Measurements from ENCODE around the gene TBL1XR1. TPM values are rescaled to one million over a fixed set of nuclear protein-coding genes. Genes with fewer than 3 reads are reported as not detected.

Gene TBL1XR1
- total and polyA plus RNA-seq, 7 experiments from 2014 or later, result 20.8 to 173 (median 107) TPM

- Histone ChIP-seq H3K27ac (ENCODE audit: low read depth, low read length) (no peak overlapping the region), H3K36me3 (ENCODE audit: control insufficient read depth in 2 of 3, insufficient read depth in 3 of 3, low read length in 3 of 3) (no peaks in the 10 kb centered on the region), H3K27me3 (ENCODE audit: control insufficient read depth in 2 of 2, insufficient read depth in 2 of 2, low read length in 2 of 2) (no peaks in the 10 kb centered on the region), H3K4me1 (ENCODE audit: control insufficient read depth in 2 of 2, insufficient read depth in 2 of 2, low read length in 2 of 2) (peaks cover 26 to 29% of the 10 kb centered on the region in 2 donors), H3K4me3 (ENCODE audit: low read length) (no peak overlapping the region), H3K9me3 (ENCODE audit: control insufficient read depth in 2 of 3, low read length in 3 of 3) (no peaks in the 10 kb centered on the region)
- H3K27ac Mint-ChIP-seq, result peak overlapping the region; percentile 28 to 85 (median 74)
- H3K36me3 Mint-ChIP-seq, result peaks cover 3 to 39% (median 12%) of the 10 kb centered on the region in 5 donors
- CTCF ChIA-PET, result no interaction called here
- intact Hi-C loops (cut with micrococcal nuclease), result loop anchor here in 1 of 2 donors (2.0 kb wide), 2 partner anchors 13 to 21 kb away; no protein-coding TSS in a partner anchor
- H3K27me3 Mint-ChIP-seq, result no peaks in the 10 kb centered on the region
- POLR2A ChIA-PET, result no interaction called here
- ATAC-seq (no peak), DNase-seq (no peak)
- peaks cover 54 to 85% (median 69%) of the 10 kb centered on the region in 7 donors for H3K4me1 Mint-ChIP-seq
- H3K4me3 Mint-ChIP-seq, result peak overlapping the region in 9 of 10 donors; percentile 35 to 75 (median 55)
- H3K9me3 Mint-ChIP-seq, result peaks cover 0 to 3% (median 0%) of the 10 kb centered on the region in 11 donors
Observed at GRCh38 chr3:177137774-177138705, 59.2 kb downstream of the TBL1XR1 start.

DNA sequence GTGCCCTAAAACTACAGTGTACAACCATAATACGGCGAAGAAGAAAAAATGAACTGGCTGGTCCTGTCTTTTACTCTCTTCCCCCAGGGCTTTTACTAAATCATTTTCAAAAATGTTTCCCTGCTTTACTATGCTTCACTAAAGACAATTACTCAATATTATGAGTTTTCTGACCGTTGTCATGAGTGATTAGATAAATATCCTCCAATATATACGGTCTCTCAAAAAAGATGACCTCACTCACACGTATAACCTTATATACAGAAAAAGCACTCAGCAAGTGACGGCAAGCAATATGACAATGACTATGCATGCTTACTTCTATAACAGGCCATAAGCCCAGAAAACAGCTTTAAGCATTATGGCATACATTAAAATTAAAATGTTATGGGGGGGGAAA is 60.5 kb downstream of the TBL1XR1 start:
- peaks cover 7 to 47% (median 19%) of the 10 kb centered on the region in 5 donors for H3K36me3 Mint-ChIP-seq
- Histone ChIP-seq H3K9me3 (ENCODE audit: control insufficient read depth in 2 of 3, low read length in 3 of 3) (no peaks in the 10 kb centered on the region), H3K27me3 (ENCODE audit: control insufficient read depth in 2 of 2, insufficient read depth in 2 of 2, low read length in 2 of 2) (no peaks in the 10 kb centered on the region), H3K27ac (ENCODE audit: low read depth, low read length) (no peak overlapping the region), H3K36me3 (ENCODE audit: control insufficient read depth in 2 of 3, insufficient read depth in 3 of 3, low read length in 3 of 3) (no peaks in the 10 kb centered on the region), H3K4me3 (ENCODE audit: low read length) (no peak overlapping the region), H3K4me1 (ENCODE audit: control insufficient read depth in 2 of 2, insufficient read depth in 2 of 2, low read length in 2 of 2) (peaks cover 26 to 30% of the 10 kb centered on the region in 2 donors)
- ATAC-seq (no peak), DNase-seq (no peak)
- H3K9me3 Mint-ChIP-seq, result peaks cover 0 to 3% (median 0%) of the 10 kb centered on the region in 11 donors
- intact Hi-C loops (cut with micrococcal nuclease), result no loop called here
- POLR2A ChIA-PET, result no interaction called here
- no peaks in the 10 kb centered on the region for H3K27me3 Mint-ChIP-seq
- peaks cover 59 to 87% (median 70%) of the 10 kb centered on the region in 7 donors for H3K4me1 Mint-ChIP-seq
- H3K27ac Mint-ChIP-seq, result peak overlapping the region in 1 of 9 donors; percentile 37
- CTCF ChIA-PET, result no interaction called here
- peak overlapping the region in 1 of 10 donors; percentile 26 for H3K4me3 Mint-ChIP-seq

DNA sequence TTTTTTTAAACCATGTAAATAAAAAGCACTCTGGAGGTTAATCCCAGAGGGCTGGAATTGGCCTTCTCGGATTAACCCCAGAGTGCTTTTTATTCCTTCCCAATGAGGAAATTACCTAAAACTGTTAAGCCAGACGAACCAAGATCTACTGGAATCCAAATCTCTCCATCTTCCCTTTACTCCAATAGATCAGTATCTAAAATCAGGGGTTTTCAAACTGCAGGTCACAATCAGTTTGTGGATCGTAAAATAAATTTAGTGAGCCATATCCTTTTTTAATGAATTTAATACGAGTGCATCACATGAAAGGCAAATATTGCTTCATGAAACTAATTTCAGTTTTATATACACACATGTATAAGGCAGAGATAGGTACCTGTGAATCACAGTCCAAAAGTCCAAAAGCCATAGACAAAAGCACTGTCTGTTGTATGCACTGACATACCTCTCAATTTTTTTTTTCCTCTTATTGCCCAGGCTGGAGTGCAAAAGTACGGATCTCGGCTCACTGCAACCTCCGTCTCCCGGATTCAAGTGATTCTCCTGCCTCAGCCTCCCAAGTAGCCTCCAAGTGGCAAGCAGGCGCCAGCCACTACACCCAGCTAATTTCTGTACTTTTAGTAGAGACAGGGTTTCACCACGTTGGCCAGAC is 61.3 kb downstream of the TBL1XR1 start:
- Mint-ChIP-seq H3K4me1 (peaks cover 60 to 90% (median 70%) of the 10 kb centered on the region in 7 donors), H3K4me3 (no peak overlapping the region), H3K9me3 (peaks cover 0 to 3% (median 0%) of the 10 kb centered on the region in 11 donors), H3K27me3 (no peaks in the 10 kb centered on the region), H3K36me3 (peaks cover 7 to 51% (median 19%) of the 10 kb centered on the region in 5 donors), H3K27ac (peak overlapping the region in 3 of 9 donors; percentile 19)
- no peak overlapping the region for H3K27ac ChIP-seq (ENCODE audit: low read depth, low read length)
- intact Hi-C loops (cut with micrococcal nuclease), result no loop called here
- H3K36me3 ChIP-seq (ENCODE audit: control insufficient read depth in 2 of 3, insufficient read depth in 3 of 3, low read length in 3 of 3), result no peaks in the 10 kb centered on the region
- H3K4me3 ChIP-seq (ENCODE audit: low read length), result no peak overlapping the region
- H3K9me3 ChIP-seq (ENCODE audit: control insufficient read depth in 2 of 3, low read length in 3 of 3), result no peaks in the 10 kb centered on the region
- peaks cover 26 to 27% of the 10 kb centered on the region in 2 donors for H3K4me1 ChIP-seq (ENCODE audit: control insufficient read depth in 2 of 2, insufficient read depth in 2 of 2, low read length in 2 of 2)
- DNase-seq (no peak), ATAC-seq (no peak)
- ChIA-PET POLR2A (no interaction called here), CTCF (no interaction called here)
- H3K27me3 ChIP-seq (ENCODE audit: control insufficient read depth in 2 of 2, insufficient read depth in 2 of 2, low read length in 2 of 2), result no peaks in the 10 kb centered on the region

DNA sequence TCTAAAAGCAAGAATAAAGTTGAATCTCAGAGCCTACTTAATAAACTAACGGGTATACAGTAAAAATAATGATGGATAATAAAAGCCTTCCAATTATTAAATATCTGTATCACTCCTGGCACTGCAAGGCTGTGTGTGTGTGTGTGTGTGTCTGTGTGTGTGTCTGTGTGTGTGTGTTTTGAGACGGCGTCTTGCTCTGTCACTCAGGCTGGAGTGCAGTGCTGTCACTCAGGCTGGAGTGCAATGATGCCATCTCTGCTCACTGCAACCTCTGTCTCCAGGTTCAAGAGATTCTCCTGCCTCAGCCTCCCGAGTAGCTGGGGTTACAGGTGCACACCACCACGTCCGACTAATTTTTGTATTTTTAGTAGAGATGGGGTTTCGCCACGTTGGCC is 62.5 kb downstream of the TBL1XR1 start:
- Mint-ChIP-seq H3K4me1 (peaks cover 61 to 91% (median 78%) of the 10 kb centered on the region in 7 donors), H3K27ac (peak overlapping the region in 2 of 9 donors; percentile 3 to 19), H3K9me3 (peaks cover 0 to 3% (median 0%) of the 10 kb centered on the region in 11 donors), H3K27me3 (no peaks in the 10 kb centered on the region), H3K4me3 (peak overlapping the region in 1 of 10 donors; percentile 25), H3K36me3 (peaks cover 7 to 51% (median 19%) of the 10 kb centered on the region in 5 donors)
- Histone ChIP-seq H3K27me3 (ENCODE audit: control insufficient read depth in 2 of 2, insufficient read depth in 2 of 2, low read length in 2 of 2) (no peaks in the 10 kb centered on the region), H3K4me1 (ENCODE audit: control insufficient read depth in 2 of 2, insufficient read depth in 2 of 2, low read length in 2 of 2) (peaks cover 21 to 26% of the 10 kb centered on the region in 2 donors), H3K4me3 (ENCODE audit: low read length) (no peak overlapping the region), H3K9me3 (ENCODE audit: control insufficient read depth in 2 of 3, low read length in 3 of 3) (no peaks in the 10 kb centered on the region), H3K27ac (ENCODE audit: low read depth, low read length) (no peak overlapping the region), H3K36me3 (ENCODE audit: control insufficient read depth in 2 of 3, insufficient read depth in 3 of 3, low read length in 3 of 3) (no peaks in the 10 kb centered on the region)
- ChIA-PET CTCF (no interaction called here), POLR2A (no interaction called here)
- intact Hi-C loops (cut with micrococcal nuclease), result no loop called here
- DNase-seq (no peak), ATAC-seq (no peak)

GRCh38 chr3:177133860-177134815 is 63.1 kb downstream of the TBL1XR1 start:
- H3K9me3 Mint-ChIP-seq, result peaks cover 0 to 3% (median 0%) of the 10 kb centered on the region in 11 donors
- no peaks in the 10 kb centered on the region for H3K9me3 ChIP-seq (ENCODE audit: control insufficient read depth in 2 of 3, low read length in 3 of 3)
- no peak overlapping the region for H3K27ac ChIP-seq (ENCODE audit: low read depth, low read length)
- no peaks in the 10 kb centered on the region for H3K27me3 Mint-ChIP-seq
- no peaks in the 10 kb centered on the region for H3K36me3 ChIP-seq (ENCODE audit: control insufficient read depth in 2 of 3, insufficient read depth in 3 of 3, low read length in 3 of 3)
- no peaks in the 10 kb centered on the region for H3K27me3 ChIP-seq (ENCODE audit: control insufficient read depth in 2 of 2, insufficient read depth in 2 of 2, low read length in 2 of 2)
- CTCF ChIA-PET, result no interaction called here
- no peak for DNase-seq
- intact Hi-C loops (cut with micrococcal nuclease), result no loop called here
- H3K36me3 Mint-ChIP-seq, result peaks cover 7 to 45% (median 24%) of the 10 kb centered on the region in 5 donors
- peaks cover 54 to 90% (median 75%) of the 10 kb centered on the region in 7 donors for H3K4me1 Mint-ChIP-seq
- peak overlapping the region in 4 of 10 donors; percentile 25 to 66 (median 25) for H3K4me3 Mint-ChIP-seq
- peaks cover 15 to 26% of the 10 kb centered on the region in 2 donors for H3K4me1 ChIP-seq (ENCODE audit: control insufficient read depth in 2 of 2, insufficient read depth in 2 of 2, low read length in 2 of 2)
- peak; percentile 10 for ATAC-seq
- H3K4me3 ChIP-seq (ENCODE audit: low read length), result no peak overlapping the region
- POLR2A ChIA-PET, result no interaction called here
- H3K27ac Mint-ChIP-seq, result peak overlapping the region in 3 of 9 donors; percentile 3 to 44 (median 19)

Measured in naive thymus-derived CD4-positive, alpha-beta T cell (primary cell).